IPS-20b (cell line): ENCODE data around the gene RSPRY1.

Source experiments
- H3K27ac ChIP-seq: one replicate; pipeline ENCODE4 v1.5.1; 2013; ENCODE audit warnings: low read length
- H3K27me3 ChIP-seq: 2 replicates; pipeline ENCODE4 v1.6.1; 2013; ENCODE audit warnings: mild to moderate bottlenecking, low read length, inconsistent platforms; ENCODE audit not compliant: insufficient read depth
- H3K36me3 ChIP-seq: 2 replicates; pipeline ENCODE4 v1.6.1; 2013; ENCODE audit warnings: low read depth, mild to moderate bottlenecking, inconsistent platforms, low read length, moderate library complexity; ENCODE audit not compliant: insufficient read depth
- H3K4me1 ChIP-seq: 2 replicates; pipeline ENCODE4 v1.6.1; 2013; ENCODE audit warnings: mild to moderate bottlenecking, control low read depth, inconsistent platforms, low read length, moderate library complexity; ENCODE audit not compliant: insufficient read depth
- H3K4me3 ChIP-seq: 2 replicates; pipeline ENCODE4 v1.5.1; 2013; ENCODE audit warnings: mild to moderate bottlenecking, low read length, inconsistent platforms
- H3K9ac ChIP-seq: 2 replicates; pipeline ENCODE4 v1.6.1; 2013; ENCODE audit warnings: low read depth, mild to moderate bottlenecking, inconsistent platforms, low read length, moderate library complexity
- H3K9me3 ChIP-seq: 2 replicates; pipeline ENCODE4 v1.6.1; 2013; ENCODE audit warnings: mild to moderate bottlenecking, low read depth, low read length, inconsistent platforms; ENCODE audit not compliant: insufficient read depth

RSPRY1 gene

DNA sequence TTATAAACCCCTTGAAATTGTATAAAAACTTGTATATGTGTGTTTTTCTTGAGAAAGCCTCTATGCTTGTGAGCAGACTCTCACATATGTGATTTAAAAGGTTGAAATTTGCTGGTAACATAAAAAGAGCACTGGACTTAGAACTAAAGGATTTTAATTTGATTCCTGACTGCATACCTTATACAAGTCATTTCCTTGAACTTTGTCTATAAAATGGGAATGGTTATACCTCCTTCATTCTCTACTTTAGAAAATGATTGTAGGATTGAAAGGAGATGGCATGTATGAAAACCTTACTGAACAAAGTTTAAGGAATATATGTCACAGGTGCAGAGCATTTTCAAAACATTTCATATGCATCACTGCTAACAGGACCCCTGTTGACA lies 48.6 kb downstream of the RSPRY1 start:
- Histone ChIP-seq H3K9ac (no peak overlapping the region), H3K27ac (no peak overlapping the region), H3K27me3 (no peaks in the 10 kb centered on the region), H3K4me1 (no peaks in the 10 kb centered on the region), H3K4me3 (no peak overlapping the region), H3K36me3 (peaks cover 81% of the 10 kb centered on the region), H3K9me3 (no peaks in the 10 kb centered on the region)

GRCh38 chr16:57235128-57236021 lies 49.2 kb downstream of the RSPRY1 start:
- no peak overlapping the region for H3K9ac ChIP-seq
- no peaks in the 10 kb centered on the region for H3K9me3 ChIP-seq
- no peak overlapping the region for H3K27ac ChIP-seq
- peaks cover 81% of the 10 kb centered on the region for H3K36me3 ChIP-seq
- no peak overlapping the region for H3K4me3 ChIP-seq
- no peaks in the 10 kb centered on the region for H3K27me3 ChIP-seq
- no peaks in the 10 kb centered on the region for H3K4me1 ChIP-seq

DNA sequence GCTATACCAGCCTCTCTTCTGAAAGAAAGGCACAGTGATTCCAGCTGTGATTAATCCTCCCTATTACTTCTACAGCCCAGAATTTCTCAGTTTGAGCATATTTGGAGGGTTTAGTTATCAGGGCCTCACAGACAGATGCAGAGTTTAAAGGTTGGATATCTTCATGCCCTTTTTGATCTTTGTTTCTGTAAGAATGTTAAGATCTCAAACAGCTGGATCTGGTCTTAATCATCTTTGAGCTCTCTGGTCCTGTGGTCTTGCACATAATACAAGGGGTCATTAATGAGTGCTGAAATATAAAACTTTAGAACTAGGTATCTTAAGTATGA lies 49.9 kb downstream of the RSPRY1 start:
- Histone ChIP-seq H3K36me3 (peaks cover 75% of the 10 kb centered on the region), H3K9me3 (no peaks in the 10 kb centered on the region), H3K4me3 (no peak overlapping the region), H3K27ac (no peak overlapping the region), H3K9ac (no peak overlapping the region), H3K27me3 (no peaks in the 10 kb centered on the region), H3K4me1 (no peaks in the 10 kb centered on the region)

- no peak overlapping the region for H3K27ac ChIP-seq
- peaks cover 51% of the 10 kb centered on the region for H3K36me3 ChIP-seq
- H3K4me1 ChIP-seq: no peaks in the 10 kb centered on the region
- H3K9ac ChIP-seq: no peak overlapping the region
- H3K27me3 ChIP-seq: no peaks in the 10 kb centered on the region
- no peak overlapping the region for H3K4me3 ChIP-seq
- H3K9me3 ChIP-seq: no peaks in the 10 kb centered on the region
Measured at GRCh38 chr16:57238682-57239081, 52.6 kb downstream of the RSPRY1 start.

- Histone ChIP-seq H3K4me3 (no peak overlapping the region), H3K27ac (no peak overlapping the region), H3K4me1 (no peaks in the 10 kb centered on the region), H3K36me3 (peaks cover 47% of the 10 kb centered on the region), H3K9me3 (no peaks in the 10 kb centered on the region), H3K27me3 (no peaks in the 10 kb centered on the region), H3K9ac (no peak overlapping the region)
Measured at GRCh38 chr16:57239107-57239506, 53.0 kb downstream of the RSPRY1 start.

GRCh38 chr16:57240851-57241250 lies 54.7 kb downstream of the RSPRY1 start:
- Histone ChIP-seq H3K36me3 (peaks cover 29% of the 10 kb centered on the region), H3K27me3 (no peaks in the 10 kb centered on the region), H3K9me3 (no peaks in the 10 kb centered on the region), H3K9ac (no peak overlapping the region), H3K4me3 (no peak overlapping the region), H3K4me1 (no peaks in the 10 kb centered on the region), H3K27ac (no peak overlapping the region)

DNA sequence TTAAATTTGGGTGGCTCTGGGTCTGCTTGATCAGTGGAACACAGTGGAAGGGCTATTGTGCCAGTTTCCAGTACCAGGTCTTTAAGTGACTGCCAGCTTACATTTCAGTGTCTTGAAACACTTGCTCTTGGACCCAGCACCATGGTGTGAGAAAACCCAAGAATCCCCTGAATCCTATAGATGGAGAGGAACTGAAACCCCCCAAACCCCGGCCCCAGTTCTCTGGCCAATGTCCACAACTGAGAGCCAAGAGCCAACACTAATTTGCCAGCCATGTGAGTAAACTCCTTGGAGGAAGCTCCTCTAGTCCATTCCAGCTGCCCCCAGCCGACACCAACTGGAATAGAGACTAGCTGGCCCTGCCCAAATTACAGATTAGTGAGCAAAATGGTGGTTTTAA lies 56.5 kb downstream of the RSPRY1 start:
- peaks cover 23% of the 10 kb centered on the region for H3K36me3 ChIP-seq
- no peak overlapping the region for H3K27ac ChIP-seq
- no peaks in the 10 kb centered on the region; the same call in 1 of the 2 replicates for H3K4me1 ChIP-seq
- H3K27me3 ChIP-seq: no peaks in the 10 kb centered on the region
- no peaks in the 10 kb centered on the region for H3K9me3 ChIP-seq
- no peak overlapping the region for H3K4me3 ChIP-seq
- no peak overlapping the region for H3K9ac ChIP-seq

GRCh38 chr16:57244463-57244766 lies 58.3 kb downstream of the RSPRY1 start:
- Histone ChIP-seq H3K4me3 (peak overlapping the region; percentile 78), H3K36me3 (peaks cover 9% of the 10 kb centered on the region), H3K27ac (no peak overlapping the region), H3K4me1 (no peaks in the 10 kb centered on the region; the same call in 1 of the 2 replicates), H3K27me3 (no peaks in the 10 kb centered on the region), H3K9ac (peak overlapping the region; percentile 61; the same call in 1 of the 2 replicates), H3K9me3 (no peaks in the 10 kb centered on the region)

GRCh38 chr16:57244767-57245471 lies 58.8 kb downstream of the RSPRY1 start, which contains the start of gene ARL2BP:
Gene ARL2BP (plus strand): TSS chr16:57245259. CDS start chr16:57245368, 109 bp downstream.
- Histone ChIP-seq H3K4me1 (no peaks in the 10 kb centered on the region; the same call in 1 of the 2 replicates), H3K9me3 (no peaks in the 10 kb centered on the region), H3K27ac (no peak within 1 kb of the TSS), H3K27me3 (no peaks in the 10 kb centered on the region), H3K9ac (peak within 1 kb of the TSS; percentile 74; the same call in 1 of the 2 replicates), H3K36me3 (peaks cover 7% of the 10 kb centered on the region), H3K4me3 (peak within 1 kb of the TSS; percentile 78)

DNA sequence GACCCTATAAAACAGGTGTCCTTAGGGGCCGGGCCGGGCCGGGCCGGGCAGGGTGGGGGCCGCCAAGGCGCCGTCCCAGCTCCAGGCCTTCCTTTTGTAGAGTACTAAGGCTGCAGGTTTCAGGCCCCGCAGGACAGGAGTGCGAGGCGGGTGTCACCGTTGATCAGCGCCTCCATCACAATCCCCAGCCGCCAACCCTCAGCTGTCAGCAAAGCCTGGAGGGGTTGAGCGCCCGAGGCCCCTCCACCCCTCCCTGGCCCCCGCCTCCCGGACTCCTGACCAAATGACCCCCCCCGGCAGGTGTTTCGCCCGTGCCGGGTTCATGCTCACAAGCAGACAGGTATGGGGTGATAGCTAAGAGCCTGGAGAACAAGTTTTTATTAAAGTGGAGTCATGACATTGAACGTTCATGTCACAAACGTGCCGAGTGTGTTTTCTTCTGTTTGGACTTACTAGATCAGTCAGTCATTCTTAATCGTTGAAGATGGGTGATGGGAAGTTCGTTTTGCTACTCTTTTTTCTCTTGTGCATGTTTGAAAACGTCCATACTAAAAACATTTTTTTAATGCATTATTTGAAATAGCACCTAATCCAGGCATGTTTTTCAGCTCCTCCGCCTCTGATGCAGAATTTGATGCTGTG lies 59.5 kb downstream of the RSPRY1 start:
- Histone ChIP-seq H3K9ac (peak overlapping the region; percentile 74; the same call in 1 of the 2 replicates), H3K27ac (no peak overlapping the region), H3K27me3 (no peaks in the 10 kb centered on the region), H3K36me3 (peaks cover 5% of the 10 kb centered on the region), H3K4me1 (no peaks in the 10 kb centered on the region; the same call in 1 of the 2 replicates), H3K9me3 (no peaks in the 10 kb centered on the region), H3K4me3 (peak overlapping the region; percentile 78)

- Histone ChIP-seq H3K27me3 (no peaks in the 10 kb centered on the region), H3K9ac (no peak overlapping the region), H3K4me1 (no peaks in the 10 kb centered on the region), H3K36me3 (peaks cover 12% of the 10 kb centered on the region), H3K9me3 (no peaks in the 10 kb centered on the region), H3K27ac (no peak overlapping the region), H3K4me3 (no peak overlapping the region)
Measured at GRCh38 chr16:57251352-57251751, 65.2 kb downstream of the RSPRY1 start.
